Measurements from ENCODE around the gene SSR3.
"Not testable (repeated sequence)": the region's sequence is repeated elsewhere in the genome, so short reads cannot be mapped to it uniquely, and the experiment has no call there.

The SSR3 gene

GRCh38 chr3:156576051-156576450 is 21.1 kb upstream of the SSR3 start:
- no peak for DNase-seq (ENCODE audit: low spot score)

- DNase-seq (ENCODE audit: low spot score) = no peak
Observed at GRCh38 chr3:156575641-156576040, 20.7 kb upstream of the SSR3 start.

GRCh38 chr3:156569881-156570280 is 15.0 kb upstream of the SSR3 start:
- not testable (repeated sequence) for DNase-seq (ENCODE audit: low spot score)

- not testable (repeated sequence) for DNase-seq (ENCODE audit: low spot score)
Observed at GRCh38 chr3:156569016-156569415, 14.1 kb upstream of the SSR3 start.

- no peak for DNase-seq (ENCODE audit: low spot score)
Observed at GRCh38 chr3:156563900-156564682, 9.2 kb upstream of the SSR3 start.

GRCh38 chr3:156562486-156562885 is 7.6 kb upstream of the SSR3 start:
- DNase-seq (ENCODE audit: low spot score) = not testable (repeated sequence)

GRCh38 chr3:156561533-156561932 is 6.6 kb upstream of the SSR3 start:
- no peak for DNase-seq (ENCODE audit: low spot score)

- no peak for DNase-seq (ENCODE audit: low spot score)
Observed at GRCh38 chr3:156559321-156559720, 4.4 kb upstream of the SSR3 start.

- DNase-seq (ENCODE audit: low spot score) = no peak
Observed at GRCh38 chr3:156558389-156558788, 3.5 kb upstream of the SSR3 start.

GRCh38 chr3:156554515-156554841 is 439 bp downstream of the SSR3 start:
- no peak for DNase-seq (ENCODE audit: low spot score)

GRCh38 chr3:156553705-156554356 is 1.1 kb downstream of the SSR3 start:
- DNase-seq (ENCODE audit: low spot score) = no peak

- DNase-seq (ENCODE audit: low spot score) = no peak
Observed at GRCh38 chr3:156552973-156553372, 1.9 kb downstream of the SSR3 start.

GRCh38 chr3:156551746-156552145 is 3.2 kb downstream of the SSR3 start:
- no peak for DNase-seq (ENCODE audit: low spot score)

- no peak for DNase-seq (ENCODE audit: low spot score)
Observed at GRCh38 chr3:156551261-156551660, 3.7 kb downstream of the SSR3 start.

- no peak for DNase-seq (ENCODE audit: low spot score)
Observed at GRCh38 chr3:156548902-156549301, 6.0 kb downstream of the SSR3 start.

GRCh38 chr3:156548041-156548687 is 6.8 kb downstream of the SSR3 start:
- no peak for DNase-seq (ENCODE audit: low spot score)

GRCh38 chr3:156547637-156548036 is 7.3 kb downstream of the SSR3 start:
- DNase-seq (ENCODE audit: low spot score) = no peak

- DNase-seq (ENCODE audit: low spot score) = no peak
Observed at GRCh38 chr3:156543043-156543555, 11.8 kb downstream of the SSR3 start.

GRCh38 chr3:156542101-156543042 is 12.5 kb downstream of the SSR3 start:
- no peak for DNase-seq (ENCODE audit: low spot score)

GRCh38 chr3:156539802-156540201 is 15.1 kb downstream of the SSR3 start:
- no peak for DNase-seq (ENCODE audit: low spot score)

- no peak for DNase-seq (ENCODE audit: low spot score)
Observed at GRCh38 chr3:156539051-156539450, 15.9 kb downstream of the SSR3 start.

Data from CD4-positive, alpha-beta T cell treated with Interleukin-15 for 4 hours (primary cell).